SK-N-SH (cell line): Measurements from ENCODE around the gene STIM2.

Experiments used
- EP300 ChIP-seq, 2 experiments: IDR thresholded peaks; 2 replicates each; pipeline versions ENCODE4 v1.4.0 to v1.6.1; 2012; ENCODE audit warnings: borderline replicate concordance in 1 of 2, low read depth in 1 of 2, low read length in 1 of 2
- EZH2phosphoT487 ChIP-seq: fragments of 200-600 bp; sonication (generic); IDR thresholded peaks from 2 replicates; pipeline ENCODE4 v1.6.1; 2017; ENCODE audit warnings: low read depth, mixed run types, mild to moderate bottlenecking, antibody characterized with exemption, moderate library complexity, borderline replicate concordance
- FOXM1 ChIP-seq: IDR thresholded peaks from 2 replicates; pipeline ENCODE4 v1.4.0; 2012; ENCODE audit warnings: low read depth, mild to moderate bottlenecking
- NFIC ChIP-seq: IDR thresholded peaks from 2 replicates; pipeline ENCODE4 v1.4.0; 2012; ENCODE audit warnings: borderline replicate concordance
- POLR2AphosphoS5 ChIP-seq: IDR thresholded peaks from 2 replicates; pipeline ENCODE4 v1.6.1; 2012; ENCODE audit warnings: low read depth, low read length
- SIN3A ChIP-seq: IDR thresholded peaks from 2 replicates; pipeline ENCODE4 v1.6.1; 2012; ENCODE audit warnings: low read depth, mild to moderate bottlenecking, low read length, moderate library complexity, borderline replicate concordance
- TAF1 ChIP-seq: IDR thresholded peaks from 2 replicates; pipeline ENCODE4 v1.6.1; 2012; ENCODE audit warnings: low read depth, mild to moderate bottlenecking, low read length, moderate library complexity, borderline replicate concordance
- TF ChIP-seq, protein P1 (sequence below): fragments of 200-600 bp; sonication (generic); IDR thresholded peaks from 2 replicates; pipeline ENCODE4 v1.6.1; 2017; ENCODE audit warnings: antibody characterized with exemption, mild to moderate bottlenecking, moderate library complexity
- TF ChIP-seq, protein P2 (sequence below): IDR thresholded peaks from 2 replicates; pipeline ENCODE4 v1.4.0; 2012; ENCODE audit warnings: low read depth

DNA sequence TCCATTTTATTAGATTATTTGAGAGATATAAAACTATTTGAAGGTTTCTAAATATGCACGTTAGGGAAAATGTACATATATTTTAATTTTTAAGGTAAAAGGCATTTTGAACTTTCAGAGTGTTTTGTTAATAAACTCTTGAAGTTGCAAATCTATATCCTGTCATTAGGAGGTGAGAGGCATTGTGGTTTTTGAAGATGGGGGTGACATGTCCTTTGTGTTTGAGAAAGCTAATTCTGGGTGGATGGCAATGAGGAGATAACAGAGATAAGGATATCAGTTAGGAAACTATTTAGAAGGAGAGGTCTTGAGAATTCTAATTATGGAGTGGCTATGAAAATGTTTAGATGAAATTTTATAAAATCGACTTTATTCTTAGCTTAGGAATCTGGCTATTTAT is 6.1 kb downstream of the STIM2 start:
- no peak for TF ChIP-seq POLR2AphosphoS5
- TF ChIP-seq, protein P1, sequence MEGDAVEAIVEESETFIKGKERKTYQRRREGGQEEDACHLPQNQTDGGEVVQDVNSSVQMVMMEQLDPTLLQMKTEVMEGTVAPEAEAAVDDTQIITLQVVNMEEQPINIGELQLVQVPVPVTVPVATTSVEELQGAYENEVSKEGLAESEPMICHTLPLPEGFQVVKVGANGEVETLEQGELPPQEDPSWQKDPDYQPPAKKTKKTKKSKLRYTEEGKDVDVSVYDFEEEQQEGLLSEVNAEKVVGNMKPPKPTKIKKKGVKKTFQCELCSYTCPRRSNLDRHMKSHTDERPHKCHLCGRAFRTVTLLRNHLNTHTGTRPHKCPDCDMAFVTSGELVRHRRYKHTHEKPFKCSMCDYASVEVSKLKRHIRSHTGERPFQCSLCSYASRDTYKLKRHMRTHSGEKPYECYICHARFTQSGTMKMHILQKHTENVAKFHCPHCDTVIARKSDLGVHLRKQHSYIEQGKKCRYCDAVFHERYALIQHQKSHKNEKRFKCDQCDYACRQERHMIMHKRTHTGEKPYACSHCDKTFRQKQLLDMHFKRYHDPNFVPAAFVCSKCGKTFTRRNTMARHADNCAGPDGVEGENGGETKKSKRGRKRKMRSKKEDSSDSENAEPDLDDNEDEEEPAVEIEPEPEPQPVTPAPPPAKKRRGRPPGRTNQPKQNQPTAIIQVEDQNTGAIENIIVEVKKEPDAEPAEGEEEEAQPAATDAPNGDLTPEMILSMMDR: no peak
- TF ChIP-seq, protein P2, sequence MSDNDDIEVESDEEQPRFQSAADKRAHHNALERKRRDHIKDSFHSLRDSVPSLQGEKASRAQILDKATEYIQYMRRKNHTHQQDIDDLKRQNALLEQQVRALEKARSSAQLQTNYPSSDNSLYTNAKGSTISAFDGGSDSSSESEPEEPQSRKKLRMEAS: no peak
- TF ChIP-seq FOXM1: no peak
- no peak for TF ChIP-seq TAF1
- no peak for TF ChIP-seq EP300 (IDR thresholded peaks at IDR 0.05; ENCODE audit: borderline replicate concordance in 1 of 2, low read depth in 1 of 2, low read length in 1 of 2)
- no peak for TF ChIP-seq NFIC
- TF ChIP-seq EZH2phosphoT487: no peak
- no peak for TF ChIP-seq SIN3A
